Fibroblast of lung (primary cell): ENCODE results near the gene MMP8. TPM values are rescaled to one million over a fixed set of nuclear protein-coding genes. Genes with fewer than 3 reads are reported as not detected.

Source experiments
- DNase-seq, 2 donors: peaks; one replicate each; pipeline versions ENCODE4 v3.0.0 to v3.0.0-alpha.2; 2010; ENCODE audit warnings: low read depth in 2 of 2
- H2AFZ ChIP-seq: 2 replicates; pipeline ENCODE4 v1.5.1; 2012; ENCODE audit warnings: low read length, control low read depth, inconsistent platforms
- H3K27ac ChIP-seq: 2 replicates; pipeline ENCODE4 v1.5.1; 2011; ENCODE audit warnings: low read length, control low read depth; ENCODE audit not compliant: insufficient read depth
- H3K27me3 ChIP-seq: 2 replicates; pipeline ENCODE4 v1.5.1; 2011; ENCODE audit warnings: mild to moderate bottlenecking, low read length; ENCODE audit not compliant: control insufficient read depth, insufficient read depth
- H3K36me3 ChIP-seq: 2 replicates; pipeline ENCODE4 v1.5.1; 2011; ENCODE audit warnings: low read length; ENCODE audit not compliant: control insufficient read depth, insufficient read depth
- H3K4me1 ChIP-seq: 2 replicates; pipeline ENCODE4 v1.5.1; 2011; ENCODE audit warnings: low read length; ENCODE audit not compliant: control insufficient read depth, insufficient read depth; ENCODE audit errors: extremely low read depth
- H3K4me2 ChIP-seq: 2 replicates; pipeline ENCODE4 v1.5.1; 2011; ENCODE audit warnings: low read length, control low read depth; ENCODE audit not compliant: insufficient read depth; ENCODE audit errors: extremely low read depth
- H3K4me3 ChIP-seq, 4 experiments: fragments of 200-600 bp in 1 of 4; sonication (generic) in 1 of 4; replicated peaks in 1 of 4; 2 replicates each; pipeline ENCODE4 v1.5.1; 2011 to 2016; ENCODE audit warnings: low read length in 4 of 4, low read depth in 3 of 4, mild to moderate bottlenecking in 3 of 4, control low read depth in 2 of 4, inconsistent platforms in 1 of 4, mixed read lengths in 1 of 4; ENCODE audit not compliant: insufficient read depth in 1 of 4; ENCODE audit errors: control extremely low read depth in 1 of 4
- H3K79me2 ChIP-seq: 2 replicates; pipeline ENCODE4 v1.5.1; 2012; ENCODE audit warnings: mild to moderate bottlenecking, low read length, inconsistent platforms; ENCODE audit not compliant: control insufficient read depth, insufficient read depth
- H3K9ac ChIP-seq: 2 replicates; pipeline ENCODE4 v1.5.1; 2011; ENCODE audit warnings: mild to moderate bottlenecking, low read length, control low read depth; ENCODE audit not compliant: insufficient read depth
- H3K9me3 ChIP-seq: 2 replicates; pipeline ENCODE4 v1.5.1; 2012; ENCODE audit warnings: low read depth, low read length; ENCODE audit not compliant: control insufficient read depth, insufficient read depth
- H4K20me1 ChIP-seq: 2 replicates; pipeline ENCODE4 v1.5.1; 2011; ENCODE audit warnings: low read length; ENCODE audit not compliant: control insufficient read depth, insufficient read depth; ENCODE audit errors: extremely low read depth
- CTCF ChIP-seq, 2 donors: IDR thresholded peaks in 1 of 2; conservative IDR thresholded peaks in 1 of 2; 1 replicate in 1 of 2; 2 replicates in 1 of 2; pipeline ENCODE4 v1.5.1; 2011 to 2012; ENCODE audit warnings: low read length in 2 of 2, control low read depth in 1 of 2, inconsistent platforms in 1 of 2, low read depth in 1 of 2, mild to moderate bottlenecking in 1 of 2
- EZH2 ChIP-seq: IDR thresholded peaks from 2 replicates; pipeline ENCODE4 v1.5.1; 2012; ENCODE audit warnings: low read length, control low read depth, mild to moderate bottlenecking; ENCODE audit errors: missing control alignments
- polyA minus RNA-seq: library from RNA; depleted of rRNA, polyadenylated mRNA; stranded (reverse); fragments of >200 nt; gene quantifications from 2 replicates; pipeline ENCODE4 v1.2.3, GENCODE V29; 2011; ENCODE audit warnings: low replicate concordance
- polyA plus RNA-seq, 2 donors: library from polyadenylated mRNA; depleted of rRNA in 1 of 2; stranded (reverse) in 1 of 2; unstranded in 1 of 2; fragments of >200 nt; gene quantifications; 2 replicates each; pipeline ENCODE4 v1.2.1, GENCODE V29; 2011 to 2012; ENCODE audit warnings: missing spikeins in 1 of 2
- total RNA-seq: library from RNA; depleted of rRNA; stranded (reverse); fragments of >200 nt; gene quantifications from 2 replicates; pipeline ENCODE4 v1.2.1, GENCODE V29; 2014

The MMP8 gene
- total RNA-seq = under 0.01 TPM in 1 of 2 replicates, not detected in the other
- 0.07 and 0.18 TPM in 2 replicates for polyA plus RNA-seq
- 0.08 and 0.19 TPM in 2 replicates for polyA plus RNA-seq (2012)
- 1.2 TPM in 1 of 2 replicates, not detected in the other for polyA minus RNA-seq

DNA sequence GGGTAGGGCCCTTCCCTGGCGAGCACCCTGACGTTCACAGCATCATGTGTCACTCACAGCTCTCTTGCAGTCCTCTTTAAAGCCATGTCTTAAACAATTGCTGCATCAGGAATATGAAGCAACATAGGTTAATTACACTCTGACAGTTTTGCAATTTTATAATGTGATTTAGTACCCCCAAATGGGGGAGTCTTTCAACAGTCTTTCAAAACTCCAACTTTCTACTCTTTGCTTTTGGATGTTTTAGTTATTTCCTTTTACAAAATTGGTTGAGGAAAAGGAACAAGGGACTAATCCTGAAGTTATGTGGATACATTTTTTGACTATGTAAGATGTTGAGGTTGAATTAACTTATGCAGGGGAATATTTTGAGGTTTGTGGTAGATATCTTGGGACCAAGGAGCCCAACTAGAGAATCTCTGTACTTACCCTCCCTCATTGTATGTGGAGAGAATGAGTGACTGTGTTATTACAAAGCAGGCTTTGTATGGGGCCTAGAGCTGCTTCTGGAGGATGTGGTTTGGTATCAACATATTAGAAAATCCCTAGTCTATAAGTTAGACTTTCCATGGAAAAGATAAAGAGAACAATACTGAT, at the start of gene MMP8:
TSS of gene MMP8 (minus strand) at position 51 of the 597 bp plus-strand sequence. CDS start 99 bp downstream, outside the sequence.
- Histone ChIP-seq H3K9me3 (no peaks in the 10 kb centered on the region), H3K79me2 (no peaks in the 10 kb centered on the region), H4K20me1 (no peaks in the 10 kb centered on the region), H3K4me3 (no peak within 1 kb of the TSS), H3K4me1 (peaks cover 6% of the 10 kb centered on the region), H3K27ac (no peak within 1 kb of the TSS), H3K9ac (no peak within 1 kb of the TSS), H2AFZ (no peak within 1 kb of the TSS), H3K27me3 (no peaks in the 10 kb centered on the region), H3K36me3 (no peaks in the 10 kb centered on the region), H3K4me2 (no peak within 1 kb of the TSS)
- peak in 1 of 2 donors; percentile 84 for DNase-seq
- TF ChIP-seq EZH2 (no peak), CTCF (conservative IDR thresholded peaks at IDR 0.05 in 1 of 2, IDR thresholded peaks at IDR 0.05 in 1 of 2; ENCODE audit: low read depth in 1 of 2, low read length in 2 of 2) (no peak)

- Histone ChIP-seq H3K9me3 (no peaks in the 10 kb centered on the region), H3K36me3 (no peaks in the 10 kb centered on the region), H4K20me1 (no peaks in the 10 kb centered on the region), H3K4me1 (no peaks in the 10 kb centered on the region), H3K9ac (no peak overlapping the region), H3K79me2 (no peaks in the 10 kb centered on the region), H2AFZ (peak overlapping the region; percentile 18), H3K4me2 (no peak overlapping the region), H3K4me3 (no peak overlapping the region), H3K27me3 (no peaks in the 10 kb centered on the region), H3K27ac (no peak overlapping the region)
- TF ChIP-seq EZH2 (no peak), CTCF (conservative IDR thresholded peaks at IDR 0.05 in 1 of 2, IDR thresholded peaks at IDR 0.05 in 1 of 2; ENCODE audit: low read depth in 1 of 2, low read length in 2 of 2) (no peak)
- DNase-seq = peak in 1 of 2 donors; percentile 39
Measured at GRCh38 chr11:102773386-102773785, 48.6 kb upstream of the MMP8 start.

DNA sequence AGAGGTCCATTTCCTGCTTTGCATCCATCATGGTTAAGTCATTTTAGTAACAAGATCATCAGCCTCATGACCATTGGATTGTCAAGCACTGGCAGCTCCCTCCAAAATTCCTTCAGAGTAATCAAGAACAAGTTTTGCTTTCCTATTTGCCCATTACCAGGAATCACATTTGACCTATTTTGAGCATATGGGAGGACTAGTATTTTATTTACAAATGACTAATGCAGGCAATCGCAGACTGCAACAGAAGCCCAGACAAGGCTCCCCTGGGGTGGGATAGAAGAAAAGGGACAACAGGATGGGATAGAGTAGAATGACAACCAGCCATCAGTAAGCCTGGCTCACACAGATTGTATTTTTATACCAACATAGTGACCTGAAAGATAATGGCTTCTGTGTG, 46.6 kb upstream of the MMP8 start:
- Histone ChIP-seq H4K20me1 (no peaks in the 10 kb centered on the region), H2AFZ (no peak overlapping the region), H3K4me1 (no peaks in the 10 kb centered on the region), H3K9ac (no peak overlapping the region), H3K4me2 (no peak overlapping the region), H3K27ac (no peak overlapping the region), H3K4me3 (no peak overlapping the region), H3K79me2 (no peaks in the 10 kb centered on the region), H3K27me3 (no peaks in the 10 kb centered on the region), H3K9me3 (no peaks in the 10 kb centered on the region), H3K36me3 (no peaks in the 10 kb centered on the region)
- peak; percentile 39 to 53 for DNase-seq
- TF ChIP-seq EZH2 (no peak), CTCF (conservative IDR thresholded peaks at IDR 0.05 in 1 of 2, IDR thresholded peaks at IDR 0.05 in 1 of 2; ENCODE audit: low read depth in 1 of 2, low read length in 2 of 2) (no peak)
